GM23338 (cell line): ENCODE data around the gene TULP4. TPM values are rescaled to one million over a fixed set of nuclear protein-coding genes. Genes with fewer than 3 reads are reported as not detected.

ENCODE experiments used
- ATAC-seq: fragments of 200-7000 bp; cut with Tn5 transposase; 3 replicates; pipeline ENCODE4 v1.9.1; 2020
- DNase-seq: peaks from one replicate; pipeline ENCODE4 v3.0.0-alpha.2; 2015; ENCODE audit warnings: low spot score
- H2AFZ ChIP-seq: fragments of 200-600 bp; sonication (generic); 2 replicates; pipeline ENCODE4 v1.8.0; 2016; ENCODE audit warnings: antibody characterized with exemption, mild to moderate bottlenecking, moderate library complexity
- H3F3A ChIP-seq: fragments of 200-600 bp; sonication (generic); replicated peaks from 2 replicates; pipeline ENCODE4 v1.8.0; 2017; ENCODE audit warnings: antibody characterized with exemption, mixed run types, low read depth
- H3K27ac ChIP-seq: fragments of 200-600 bp; sonication (generic); 2 replicates; pipeline ENCODE4 v1.6.1; 2016; ENCODE audit warnings: low read depth
- H3K27me3 ChIP-seq: fragments of 200-600 bp; sonication (generic); 2 replicates; pipeline ENCODE4 v1.8.0; 2016; ENCODE audit warnings: mild to moderate bottlenecking, mixed run types, moderate library complexity; ENCODE audit not compliant: insufficient read depth
- H3K36me3 ChIP-seq: fragments of 200-600 bp; sonication (generic); 2 replicates; pipeline ENCODE4 v1.8.0; 2016; ENCODE audit warnings: mild to moderate bottlenecking; ENCODE audit not compliant: insufficient read depth
- H3K4me1 ChIP-seq: fragments of 200-600 bp; sonication (generic); 2 replicates; pipeline ENCODE4 v1.8.0; 2016; ENCODE audit warnings: mild to moderate bottlenecking, moderate library complexity; ENCODE audit not compliant: insufficient read depth
- H3K4me2 ChIP-seq: fragments of 200-600 bp; sonication (generic); 2 replicates; pipeline ENCODE4 v1.7.1; 2017; ENCODE audit warnings: mixed run types
- H3K4me3 ChIP-seq: fragments of 200-600 bp; sonication (generic); 2 replicates; pipeline ENCODE4 v1.6.1; 2016; ENCODE audit warnings: mixed run types
- H3K79me2 ChIP-seq: fragments of 200-600 bp; sonication (generic); replicated peaks from 2 replicates; pipeline ENCODE4 v1.8.0; 2017; ENCODE audit warnings: mild to moderate bottlenecking; ENCODE audit not compliant: insufficient read depth
- H3K9me2 ChIP-seq: fragments of 200-600 bp; sonication (generic); 2 replicates; pipeline ENCODE4 v1.8.0; 2017; ENCODE audit not compliant: insufficient read depth
- H4K20me1 ChIP-seq: fragments of 200-600 bp; sonication (generic); replicated peaks from 2 replicates; pipeline ENCODE4 v1.8.0; 2017; ENCODE audit warnings: mild to moderate bottlenecking; ENCODE audit not compliant: insufficient read depth
- H3K27ac Mint-ChIP-seq: 2 replicates; pipeline ENCODE4 v1.8.0; 2020; ENCODE audit warnings: inconsistent platforms, mild to moderate bottlenecking, moderate library complexity, mixed read lengths
- H3K27me3 Mint-ChIP-seq: 3 replicates; pipeline ENCODE4 v1.8.0; 2022; ENCODE audit warnings: low read depth, mild to moderate bottlenecking, moderate library complexity, mixed read lengths, inconsistent platforms; ENCODE audit not compliant: insufficient read depth, poor library complexity
- H3K36me3 Mint-ChIP-seq: 3 replicates; pipeline ENCODE4 v1.8.0; 2021; ENCODE audit warnings: low read depth, mild to moderate bottlenecking, inconsistent platforms, moderate library complexity, mixed read lengths
- H3K4me1 Mint-ChIP-seq: 3 replicates; pipeline ENCODE4 v1.8.0; 2020; ENCODE audit warnings: mild to moderate bottlenecking, inconsistent platforms, mixed read lengths
- H3K4me3 Mint-ChIP-seq: 3 replicates; pipeline ENCODE4 v1.8.0; 2021; ENCODE audit warnings: moderate library complexity, mild to moderate bottlenecking, inconsistent platforms, mixed read lengths
- H3K9me3 Mint-ChIP-seq: 3 replicates; pipeline ENCODE4 v1.8.0; 2020; ENCODE audit warnings: moderate library complexity, mild to moderate bottlenecking, inconsistent platforms, mixed read lengths
- JUNB ChIP-seq: IDR thresholded peaks from one replicate; pipeline ENCODE4 v1.6.1; 2016; ENCODE audit warnings: antibody characterized with exemption; ENCODE audit not compliant: unreplicated experiment
- NANOG ChIP-seq: IDR thresholded peaks from 2 replicates; pipeline ENCODE4 v1.6.1; 2016; ENCODE audit warnings: antibody characterized with exemption, borderline replicate concordance
- POLR2AphosphoS5 ChIP-seq: IDR thresholded peaks from 2 replicates; pipeline ENCODE4 v1.6.1; 2016; ENCODE audit warnings: antibody characterized with exemption, low read depth
- REST ChIP-seq: IDR thresholded peaks from one replicate; pipeline ENCODE4 v1.6.1; 2018; ENCODE audit warnings: antibody characterized with exemption; ENCODE audit not compliant: unreplicated experiment
- STAT1 ChIP-seq: IDR thresholded peaks from one replicate; pipeline ENCODE4 v1.6.1; 2016; ENCODE audit warnings: antibody characterized with exemption; ENCODE audit not compliant: unreplicated experiment
- ZNF114 ChIP-seq: fragments of 250-450 bp; sonication (Bioruptor Pico); IDR thresholded peaks from 2 replicates; pipeline ENCODE4 v1.5.0; 2020; ENCODE audit warnings: mild to moderate bottlenecking, moderate library complexity
- polyA plus RNA-seq: library from polyadenylated mRNA; unstranded; fragments of >200 nt; fragmentation: Nextera tagmentation; extraction: Ambion mirVana; gene quantifications from 2 replicates; pipeline ENCODE4 v1.2.1, GENCODE V29; 2016
- total RNA-seq: library from RNA; depleted of rRNA; stranded (reverse); fragments of >200 nt; shearing (Covaris generic); gene quantifications from 2 replicates; pipeline ENCODE4 v1.2.3, GENCODE V29; 2014
- TF ChIP-seq, protein P1 (sequence below): fragments of 250-450 bp; sonication (Bioruptor Pico); IDR thresholded peaks from 2 replicates; pipeline ENCODE4 v1.5.0; 2020; ENCODE audit warnings: mild to moderate bottlenecking, moderate library complexity
- TF ChIP-seq, protein P2 (sequence below): IDR thresholded peaks from 2 replicates; pipeline ENCODE4 v1.6.1; 2016; ENCODE audit warnings: antibody characterized with exemption

The TULP4 gene
- total and polyA plus RNA-seq, 2 experiments from 2014 or later = 31.2 to 50.2 TPM

DNA sequence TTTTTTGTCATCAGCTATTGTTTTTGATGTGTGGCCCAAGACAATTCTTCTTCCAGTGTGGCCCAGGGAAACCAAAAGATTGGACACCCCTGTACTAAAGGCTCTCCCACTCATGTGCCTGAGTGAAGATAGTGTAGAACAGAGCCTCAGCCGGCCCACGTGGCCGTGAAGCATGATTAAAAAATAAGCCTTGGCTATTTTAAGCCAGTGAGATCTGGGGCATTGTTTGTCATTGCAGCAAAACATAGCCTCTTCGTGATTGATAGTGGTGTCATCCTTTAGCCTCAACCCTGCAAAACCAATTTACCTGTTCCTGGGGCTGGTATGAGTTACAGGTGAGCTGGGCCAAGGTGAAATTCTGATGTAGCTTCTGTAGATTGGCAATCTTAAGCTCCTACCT, 85.3 kb downstream of the TULP4 start (continued):
- TF ChIP-seq REST = no peak
- TF ChIP-seq NANOG = no peak

DNA sequence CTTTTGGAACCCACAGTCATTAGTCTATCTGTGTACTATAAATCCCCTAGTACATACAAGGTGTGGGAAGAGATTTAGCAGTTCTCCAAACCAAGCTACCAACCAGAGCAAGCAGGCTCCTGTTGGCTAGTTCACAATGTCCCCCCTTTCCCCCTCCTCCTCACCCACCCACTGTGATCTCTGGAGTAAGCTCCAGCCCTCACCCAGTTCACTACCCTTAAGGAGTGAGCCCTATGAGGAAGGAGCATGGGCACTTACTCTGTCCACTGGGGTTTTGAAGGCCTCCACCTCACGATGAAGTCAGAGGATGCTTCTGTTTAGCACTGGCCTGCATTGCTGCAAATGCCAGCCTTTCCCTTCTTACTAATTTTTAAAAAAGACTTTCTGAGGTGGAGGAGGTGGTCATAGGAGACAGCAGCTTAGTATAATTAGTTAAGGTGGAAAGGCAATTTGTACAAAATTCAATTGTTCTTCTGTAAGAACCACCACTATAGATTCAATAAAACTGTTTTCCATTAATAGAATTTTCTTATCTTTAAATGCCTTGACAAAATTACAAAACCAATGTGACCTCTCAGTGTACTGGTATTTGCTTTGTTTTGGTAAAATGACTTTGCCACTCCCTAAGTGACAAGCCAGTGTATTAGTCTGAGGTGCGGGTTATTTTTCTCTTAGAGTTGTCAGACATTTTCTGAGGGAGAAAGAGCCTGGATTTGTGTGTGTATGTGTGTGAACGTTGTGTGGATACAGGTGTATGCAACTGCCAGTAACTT, 86.2 kb downstream of the TULP4 start:
- Mint-ChIP-seq H3K4me3 (no peak overlapping the region), H3K36me3 (peaks cover 18% of the 10 kb centered on the region), H3K27ac (no peak overlapping the region), H3K27me3 (peaks cover 5% of the 10 kb centered on the region), H3K9me3 (peaks cover 16% of the 10 kb centered on the region), H3K4me1 (no peaks in the 10 kb centered on the region)
- no peak overlapping the region for H3K27ac ChIP-seq
- H3F3A ChIP-seq = no peaks in the 10 kb centered on the region
- no peaks in the 10 kb centered on the region for H4K20me1 ChIP-seq
- H3K79me2 ChIP-seq = no peaks in the 10 kb centered on the region
- H3K4me3 ChIP-seq = no peak overlapping the region
- H2AFZ ChIP-seq = no peak overlapping the region
- ATAC-seq (peak; percentile 82), DNase-seq (no peak)
- no peaks in the 10 kb centered on the region for H3K9me2 ChIP-seq
- no peaks in the 10 kb centered on the region for H3K27me3 ChIP-seq
- H3K36me3 ChIP-seq = no peaks in the 10 kb centered on the region
- H3K4me1 ChIP-seq = no peaks in the 10 kb centered on the region; the same call in 1 of the 2 replicates
- no peak overlapping the region for H3K4me2 ChIP-seq
- TF ChIP-seq, protein P1, sequence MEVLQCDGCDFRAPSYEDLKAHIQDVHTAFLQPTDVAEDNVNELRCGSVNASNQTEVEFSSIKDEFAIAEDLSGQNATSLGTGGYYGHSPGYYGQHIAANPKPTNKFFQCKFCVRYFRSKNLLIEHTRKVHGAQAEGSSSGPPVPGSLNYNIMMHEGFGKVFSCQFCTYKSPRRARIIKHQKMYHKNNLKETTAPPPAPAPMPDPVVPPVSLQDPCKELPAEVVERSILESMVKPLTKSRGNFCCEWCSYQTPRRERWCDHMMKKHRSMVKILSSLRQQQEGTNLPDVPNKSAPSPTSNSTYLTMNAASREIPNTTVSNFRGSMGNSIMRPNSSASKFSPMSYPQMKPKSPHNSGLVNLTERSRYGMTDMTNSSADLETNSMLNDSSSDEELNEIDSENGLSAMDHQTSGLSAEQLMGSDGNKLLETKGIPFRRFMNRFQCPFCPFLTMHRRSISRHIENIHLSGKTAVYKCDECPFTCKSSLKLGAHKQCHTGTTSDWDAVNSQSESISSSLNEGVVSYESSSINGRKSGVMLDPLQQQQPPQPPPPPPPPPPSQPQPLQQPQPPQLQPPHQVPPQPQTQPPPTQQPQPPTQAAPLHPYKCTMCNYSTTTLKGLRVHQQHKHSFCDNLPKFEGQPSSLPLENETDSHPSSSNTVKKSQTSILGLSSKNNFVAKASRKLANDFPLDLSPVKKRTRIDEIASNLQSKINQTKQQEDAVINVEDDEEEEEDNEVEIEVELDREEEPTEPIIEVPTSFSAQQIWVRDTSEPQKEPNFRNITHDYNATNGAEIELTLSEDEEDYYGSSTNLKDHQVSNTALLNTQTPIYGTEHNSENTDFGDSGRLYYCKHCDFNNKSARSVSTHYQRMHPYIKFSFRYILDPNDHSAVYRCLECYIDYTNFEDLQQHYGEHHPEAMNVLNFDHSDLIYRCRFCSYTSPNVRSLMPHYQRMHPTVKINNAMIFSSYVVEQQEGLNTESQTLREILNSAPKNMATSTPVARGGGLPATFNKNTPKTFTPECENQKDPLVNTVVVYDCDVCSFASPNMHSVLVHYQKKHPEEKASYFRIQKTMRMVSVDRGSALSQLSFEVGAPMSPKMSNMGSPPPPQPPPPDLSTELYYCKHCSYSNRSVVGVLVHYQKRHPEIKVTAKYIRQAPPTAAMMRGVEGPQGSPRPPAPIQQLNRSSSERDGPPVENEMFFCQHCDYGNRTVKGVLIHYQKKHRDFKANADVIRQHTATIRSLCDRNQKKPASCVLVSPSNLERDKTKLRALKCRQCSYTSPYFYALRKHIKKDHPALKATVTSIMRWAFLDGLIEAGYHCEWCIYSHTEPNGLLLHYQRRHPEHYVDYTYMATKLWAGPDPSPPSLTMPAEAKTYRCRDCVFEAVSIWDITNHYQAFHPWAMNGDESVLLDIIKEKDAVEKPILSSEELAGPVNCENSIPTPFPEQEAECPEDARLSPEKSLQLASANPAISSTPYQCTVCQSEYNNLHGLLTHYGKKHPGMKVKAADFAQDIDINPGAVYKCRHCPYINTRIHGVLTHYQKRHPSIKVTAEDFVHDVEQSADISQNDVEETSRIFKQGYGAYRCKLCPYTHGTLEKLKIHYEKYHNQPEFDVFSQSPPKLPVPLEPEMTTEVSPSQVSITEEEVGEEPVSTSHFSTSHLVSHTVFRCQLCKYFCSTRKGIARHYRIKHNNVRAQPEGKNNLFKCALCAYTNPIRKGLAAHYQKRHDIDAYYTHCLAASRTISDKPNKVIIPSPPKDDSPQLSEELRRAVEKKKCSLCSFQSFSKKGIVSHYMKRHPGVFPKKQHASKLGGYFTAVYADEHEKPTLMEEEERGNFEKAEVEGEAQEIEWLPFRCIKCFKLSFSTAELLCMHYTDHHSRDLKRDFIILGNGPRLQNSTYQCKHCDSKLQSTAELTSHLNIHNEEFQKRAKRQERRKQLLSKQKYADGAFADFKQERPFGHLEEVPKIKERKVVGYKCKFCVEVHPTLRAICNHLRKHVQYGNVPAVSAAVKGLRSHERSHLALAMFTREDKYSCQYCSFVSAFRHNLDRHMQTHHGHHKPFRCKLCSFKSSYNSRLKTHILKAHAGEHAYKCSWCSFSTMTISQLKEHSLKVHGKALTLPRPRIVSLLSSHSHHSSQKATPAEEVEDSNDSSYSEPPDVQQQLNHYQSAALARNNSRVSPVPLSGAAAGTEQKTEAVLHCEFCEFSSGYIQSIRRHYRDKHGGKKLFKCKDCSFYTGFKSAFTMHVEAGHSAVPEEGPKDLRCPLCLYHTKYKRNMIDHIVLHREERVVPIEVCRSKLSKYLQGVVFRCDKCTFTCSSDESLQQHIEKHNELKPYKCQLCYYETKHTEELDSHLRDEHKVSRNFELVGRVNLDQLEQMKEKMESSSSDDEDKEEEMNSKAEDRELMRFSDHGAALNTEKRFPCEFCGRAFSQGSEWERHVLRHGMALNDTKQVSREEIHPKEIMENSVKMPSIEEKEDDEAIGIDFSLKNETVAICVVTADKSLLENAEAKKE = no peak
- no peak for TF ChIP-seq STAT1
- no peak for TF ChIP-seq ZNF114 (CRISPR knock-in tag)
- TF ChIP-seq REST = no peak
- TF ChIP-seq NANOG = no peak
- no peak for TF ChIP-seq JUNB
- TF ChIP-seq, protein P2, sequence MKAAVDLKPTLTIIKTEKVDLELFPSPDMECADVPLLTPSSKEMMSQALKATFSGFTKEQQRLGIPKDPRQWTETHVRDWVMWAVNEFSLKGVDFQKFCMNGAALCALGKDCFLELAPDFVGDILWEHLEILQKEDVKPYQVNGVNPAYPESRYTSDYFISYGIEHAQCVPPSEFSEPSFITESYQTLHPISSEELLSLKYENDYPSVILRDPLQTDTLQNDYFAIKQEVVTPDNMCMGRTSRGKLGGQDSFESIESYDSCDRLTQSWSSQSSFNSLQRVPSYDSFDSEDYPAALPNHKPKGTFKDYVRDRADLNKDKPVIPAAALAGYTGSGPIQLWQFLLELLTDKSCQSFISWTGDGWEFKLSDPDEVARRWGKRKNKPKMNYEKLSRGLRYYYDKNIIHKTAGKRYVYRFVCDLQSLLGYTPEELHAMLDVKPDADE = no peak
- TF ChIP-seq POLR2AphosphoS5 = no peak
